CD4-positive, alpha-beta T cell (primary cell): Measurements from ENCODE around the gene SNX8. TPM values are rescaled to one million over a fixed set of nuclear protein-coding genes. Genes with fewer than 3 reads are reported as not detected.

Experiments
- ATAC-seq: fragments of 200-7000 bp; cut with Tn5 transposase; one replicate; pipeline ENCODE4 v1.10.0; 2022; ENCODE audit warnings: mild to moderate bottlenecking; ENCODE audit not compliant: poor library complexity
- CTCF ChIA-PET: fragments of 350-600 bp; sonication (Branson Sonifier 250); formaldehyde crosslinking; loops from one replicate; lab custom pipeline; 2021; ENCODE audit warnings: antibody characterized with exemption, inconsistent platforms; lab: Charles Lee
- POLR2A ChIA-PET: fragments of 350-600 bp; sonication (Branson Sonifier 250); formaldehyde crosslinking; loops from one replicate; lab custom pipeline; 2021; ENCODE audit warnings: antibody characterized with exemption, inconsistent platforms; lab: Charles Lee
- DNase-seq, 14 experiments: peaks; one replicate each; pipeline ENCODE4 v3.0.0-alpha.2; 2013 to 2020; ENCODE audit warnings: mixed read lengths in 2 of 14
- H3K27ac ChIP-seq, 2 donors: one replicate each; pipeline versions ENCODE4 v1.5.1 to v1.7.0; 2013; ENCODE audit warnings: low read length in 2 of 2, low read depth in 1 of 2, mild to moderate bottlenecking in 1 of 2
- H3K27me3 ChIP-seq, 2 experiments: 1 replicate in 1 of 2; 2 replicates in 1 of 2; pipeline versions ENCODE4 v1.6.1 to v1.7.0; 2013; ENCODE audit warnings: low read length in 2 of 2, control low read depth in 1 of 2, mild to moderate bottlenecking in 1 of 2, moderate library complexity in 1 of 2; ENCODE audit not compliant: insufficient read depth in 2 of 2, control insufficient read depth in 1 of 2
- H3K36me3 ChIP-seq: one replicate; pipeline ENCODE4 v1.6.1; 2013; ENCODE audit warnings: low read length, control low read depth; ENCODE audit not compliant: insufficient read depth
- H3K4me1 ChIP-seq: one replicate; pipeline ENCODE4 v1.6.1; 2013; ENCODE audit warnings: low read length, control low read depth; ENCODE audit not compliant: insufficient read depth
- H3K4me3 ChIP-seq: one replicate; pipeline ENCODE4 v1.5.1; 2013; ENCODE audit warnings: mild to moderate bottlenecking, low read length, moderate library complexity
- H3K9me3 ChIP-seq, 2 experiments: 1 replicate in 1 of 2; 2 replicates in 1 of 2; pipeline versions ENCODE4 v1.6.1 to v1.7.0; 2013; ENCODE audit warnings: low read length in 2 of 2, mild to moderate bottlenecking in 2 of 2, control low read depth in 1 of 2, moderate library complexity in 1 of 2; ENCODE audit not compliant: control insufficient read depth in 1 of 2, insufficient read depth in 1 of 2
- H3K27ac Mint-ChIP-seq: one replicate; pipeline ENCODE4 v1.8.0; 2020; ENCODE audit warnings: mixed read lengths
- H3K27me3 Mint-ChIP-seq: one replicate; pipeline ENCODE4 v1.8.0; 2021; ENCODE audit warnings: mixed read lengths
- H3K36me3 Mint-ChIP-seq: one replicate; pipeline ENCODE4 v1.8.0; 2021; ENCODE audit warnings: low read depth, mixed read lengths
- H3K4me1 Mint-ChIP-seq: one replicate; pipeline ENCODE4 v1.8.0; 2021; ENCODE audit warnings: low read depth, mixed read lengths
- H3K4me3 Mint-ChIP-seq: one replicate; pipeline ENCODE4 v1.8.0; 2020; ENCODE audit warnings: mild to moderate bottlenecking, mixed read lengths
- H3K9me3 Mint-ChIP-seq: one replicate; pipeline ENCODE4 v1.8.0; 2020; ENCODE audit warnings: mixed read lengths
- intact Hi-C, 2 experiments: fragments of 100-400 bp; cut with DNase I in 1 of 2; cut with micrococcal nuclease in 1 of 2; formaldehyde crosslinking; loops; one replicate each; pipeline versions ENCODE4 v1.15.1 to v1.9.0; 2023 to 2025; cut with DNase I, micrococcal nuclease
- total RNA-seq, 174 experiments: library from RNA in 2 of 174; stranded (reverse) in 2 of 174; gene quantifications; one replicate each; pipeline ENCODE4 v1.2.3 and lab custom pipeline; 2021 to 2026
- TF ChIP-seq, protein P1 (sequence below): fragments of 200-600 bp; IDR thresholded peaks from one replicate; pipeline ENCODE4 v1.8.0; 2022; ENCODE audit warnings: antibody characterized with exemption, mild to moderate bottlenecking

Gene SNX8
- total RNA-seq, 2 experiments from 2014 or later = 4.2 to 4.5 TPM

DNA sequence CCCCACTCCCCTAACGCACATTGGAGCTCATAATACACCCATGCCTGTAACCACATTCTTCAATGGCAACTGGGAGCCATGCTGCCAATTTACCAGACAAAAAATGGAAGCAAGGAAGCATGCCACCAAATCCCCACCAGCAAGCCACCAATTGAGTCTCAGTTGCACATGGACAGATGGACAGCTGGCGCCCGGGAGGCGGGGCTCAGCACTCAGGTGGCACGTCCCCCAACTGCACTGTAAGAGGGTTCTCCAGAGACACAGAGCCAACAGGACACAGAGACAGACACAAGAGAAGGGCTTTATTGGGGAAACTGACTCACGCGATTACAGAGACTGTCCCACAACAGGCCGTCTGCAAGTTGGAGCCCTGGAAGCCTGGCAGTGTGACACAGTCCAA, 84.0 kb downstream of the SNX8 start:
- Histone ChIP-seq H3K9me3 (no peaks in the 10 kb centered on the region), H3K4me3 (no peak overlapping the region), H3K27me3 (no peaks in the 10 kb centered on the region), H3K4me1 (peaks cover 34% of the 10 kb centered on the region), H3K36me3 (peaks cover 24% of the 10 kb centered on the region), H3K27ac (no peak overlapping the region)
- POLR2A ChIA-PET = no interaction called here
- Mint-ChIP-seq H3K27ac (no peak overlapping the region), H3K27me3 (no peaks in the 10 kb centered on the region), H3K4me1 (peaks cover 36% of the 10 kb centered on the region), H3K9me3 (no peaks in the 10 kb centered on the region), H3K36me3 (peaks cover 63% of the 10 kb centered on the region), H3K4me3 (peak overlapping the region; percentile 49)
- intact Hi-C loops = loop anchor here in 1 of 2 experiments (5.0 kb wide), 2 partner anchors 327 to 1072 kb away; partner anchors contain the start of genes BRAT1, IQCE and SDK1
- TF ChIP-seq, protein P1, sequence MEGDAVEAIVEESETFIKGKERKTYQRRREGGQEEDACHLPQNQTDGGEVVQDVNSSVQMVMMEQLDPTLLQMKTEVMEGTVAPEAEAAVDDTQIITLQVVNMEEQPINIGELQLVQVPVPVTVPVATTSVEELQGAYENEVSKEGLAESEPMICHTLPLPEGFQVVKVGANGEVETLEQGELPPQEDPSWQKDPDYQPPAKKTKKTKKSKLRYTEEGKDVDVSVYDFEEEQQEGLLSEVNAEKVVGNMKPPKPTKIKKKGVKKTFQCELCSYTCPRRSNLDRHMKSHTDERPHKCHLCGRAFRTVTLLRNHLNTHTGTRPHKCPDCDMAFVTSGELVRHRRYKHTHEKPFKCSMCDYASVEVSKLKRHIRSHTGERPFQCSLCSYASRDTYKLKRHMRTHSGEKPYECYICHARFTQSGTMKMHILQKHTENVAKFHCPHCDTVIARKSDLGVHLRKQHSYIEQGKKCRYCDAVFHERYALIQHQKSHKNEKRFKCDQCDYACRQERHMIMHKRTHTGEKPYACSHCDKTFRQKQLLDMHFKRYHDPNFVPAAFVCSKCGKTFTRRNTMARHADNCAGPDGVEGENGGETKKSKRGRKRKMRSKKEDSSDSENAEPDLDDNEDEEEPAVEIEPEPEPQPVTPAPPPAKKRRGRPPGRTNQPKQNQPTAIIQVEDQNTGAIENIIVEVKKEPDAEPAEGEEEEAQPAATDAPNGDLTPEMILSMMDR = no peak
- DNase-seq (no peak), ATAC-seq (no peak)
- CTCF ChIA-PET = no interaction called here

DNA sequence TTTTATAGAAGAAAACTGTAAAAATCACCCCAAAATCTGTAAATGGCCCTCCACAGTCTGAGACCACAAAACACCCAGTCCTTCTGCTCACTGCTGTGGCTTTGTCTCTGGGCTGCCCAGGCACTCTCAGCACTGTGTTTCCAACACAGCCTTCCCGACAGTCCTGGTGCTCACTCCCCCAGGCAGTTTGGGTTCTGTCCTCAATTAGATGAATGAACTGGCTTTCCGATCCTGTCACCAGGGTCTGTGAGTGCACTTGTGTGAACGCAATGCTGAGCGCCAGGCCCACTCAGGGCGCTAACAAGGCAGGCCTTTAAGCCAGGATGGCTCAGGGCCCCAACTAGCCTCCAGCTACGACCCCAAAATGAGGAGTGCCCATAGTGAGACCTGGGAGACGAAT, 84.8 kb downstream of the SNX8 start:
- Mint-ChIP-seq H3K4me1 (peaks cover 30% of the 10 kb centered on the region), H3K4me3 (peak overlapping the region; percentile 54), H3K9me3 (no peaks in the 10 kb centered on the region), H3K27me3 (no peaks in the 10 kb centered on the region), H3K36me3 (peaks cover 56% of the 10 kb centered on the region), H3K27ac (no peak overlapping the region)
- DNase-seq (no peak), ATAC-seq (no peak)
- Histone ChIP-seq H3K27me3 (no peaks in the 10 kb centered on the region), H3K4me3 (no peak overlapping the region), H3K9me3 (no peaks in the 10 kb centered on the region), H3K36me3 (peaks cover 24% of the 10 kb centered on the region), H3K4me1 (peaks cover 34% of the 10 kb centered on the region), H3K27ac (no peak overlapping the region)
- intact Hi-C loops = no loop called here
- ChIA-PET POLR2A (no interaction called here), CTCF (no interaction called here)
- TF ChIP-seq, protein P1 = no peak

DNA sequence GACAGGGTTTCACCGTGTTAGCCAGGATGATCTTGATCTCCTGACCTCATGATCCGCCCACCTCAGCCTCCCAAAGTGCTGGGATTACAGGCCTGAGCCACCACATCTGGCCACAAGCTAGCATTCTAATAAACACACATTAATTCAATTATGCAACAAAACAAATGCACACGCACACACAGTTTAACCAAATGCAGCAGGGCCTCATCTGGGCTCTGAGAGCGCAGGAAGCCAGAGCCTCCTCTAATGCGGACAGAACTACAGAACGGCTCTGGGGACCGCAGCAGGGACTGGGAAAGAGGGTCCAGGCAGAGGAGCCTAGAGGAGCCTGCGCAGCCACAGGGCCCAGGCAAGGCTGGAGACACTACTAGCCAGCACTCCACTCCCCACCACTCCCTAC, 85.3 kb downstream of the SNX8 start:
- H3K4me3 Mint-ChIP-seq = peak overlapping the region; percentile 25
- ChIA-PET CTCF (no interaction called here), POLR2A (no interaction called here)
- H3K9me3 Mint-ChIP-seq = no peaks in the 10 kb centered on the region
- ATAC-seq = no peak
- Histone ChIP-seq H3K4me1 (peaks cover 34% of the 10 kb centered on the region), H3K27ac (no peak overlapping the region), H3K9me3 (no peaks in the 10 kb centered on the region), H3K36me3 (peaks cover 29% of the 10 kb centered on the region), H3K4me3 (no peak overlapping the region), H3K27me3 (no peaks in the 10 kb centered on the region)
- TF ChIP-seq, protein P1 = no peak
- no peak for DNase-seq
- no peak overlapping the region for H3K27ac Mint-ChIP-seq
- peaks cover 29% of the 10 kb centered on the region for H3K4me1 Mint-ChIP-seq
- intact Hi-C loops = no loop called here
- no peaks in the 10 kb centered on the region for H3K27me3 Mint-ChIP-seq
- peaks cover 56% of the 10 kb centered on the region for H3K36me3 Mint-ChIP-seq
